BJ (cell line): ENCODE data around the gene UCK2. TPM values are rescaled to one million over a fixed set of nuclear protein-coding genes. Genes with fewer than 3 reads are reported as not detected.
"Not testable (repeated sequence)": the region's sequence is repeated elsewhere in the genome, so short reads cannot be mapped to it uniquely, and the experiment has no call there.

Experiments used
- CTCF ChIA-PET: fragments of 350-600 bp; formaldehyde crosslinking; extraction: SDS; loops from one replicate; lab custom pipeline; 2021; ENCODE audit warnings: antibody characterized with exemption, inconsistent platforms; lab: Yijun Ruan, JAX
- POLR2A ChIA-PET: fragments of 300-600 bp; sonication (Branson Sonifier 250); formaldehyde crosslinking; extraction: SDS; loops from one replicate; lab custom pipeline; 2021; ENCODE audit warnings: antibody characterized with exemption; lab: Charles Lee
- DNase-seq: peaks from one replicate; pipeline ENCODE4 v3.0.0-alpha.2; 2011; ENCODE audit warnings: low read depth
- H3K27me3 ChIP-seq: 2 replicates; pipeline ENCODE4 v1.6.0; 2011; ENCODE audit warnings: low read length; ENCODE audit not compliant: control insufficient read depth, insufficient read depth
- H3K36me3 ChIP-seq: 2 replicates; pipeline ENCODE4 v1.5.1; 2011; ENCODE audit warnings: low read length; ENCODE audit not compliant: control insufficient read depth, insufficient read depth
- H3K4me3 ChIP-seq: 2 replicates; pipeline ENCODE4 v1.5.1; 2011; ENCODE audit warnings: low read depth, mild to moderate bottlenecking, control low read depth, low read length
- CTCF ChIP-seq: IDR thresholded peaks from 2 replicates; pipeline ENCODE4 v1.5.1; 2011; ENCODE audit warnings: low read depth, mild to moderate bottlenecking, control low read depth, inconsistent platforms, low read length, moderate library complexity; ENCODE audit not compliant: insufficient read depth
- polyA plus RNA-seq: library from polyadenylated mRNA; depleted of rRNA; stranded (reverse); fragments of >200 nt; gene quantifications from 2 replicates; pipeline ENCODE4 v1.2.3, GENCODE V29; 2011

Gene UCK2
- polyA plus RNA-seq, 1 experiment = 57.7 TPM

- DNase-seq = no peak
- POLR2A ChIA-PET = no interaction called here
- CTCF ChIA-PET = interaction anchor here (0.7 kb wide), 1 partner anchor 1422 kb away, joined by 5 read pairs; no protein-coding TSS in a partner anchor
- no peak for TF ChIP-seq CTCF
- no peaks in the 10 kb centered on the region for H3K36me3 ChIP-seq
- no peaks in the 10 kb centered on the region for H3K27me3 ChIP-seq
- H3K4me3 ChIP-seq = no peak overlapping the region
Measured at GRCh38 chr1:165799387-165799786, 28.0 kb upstream of the UCK2 start.

DNA sequence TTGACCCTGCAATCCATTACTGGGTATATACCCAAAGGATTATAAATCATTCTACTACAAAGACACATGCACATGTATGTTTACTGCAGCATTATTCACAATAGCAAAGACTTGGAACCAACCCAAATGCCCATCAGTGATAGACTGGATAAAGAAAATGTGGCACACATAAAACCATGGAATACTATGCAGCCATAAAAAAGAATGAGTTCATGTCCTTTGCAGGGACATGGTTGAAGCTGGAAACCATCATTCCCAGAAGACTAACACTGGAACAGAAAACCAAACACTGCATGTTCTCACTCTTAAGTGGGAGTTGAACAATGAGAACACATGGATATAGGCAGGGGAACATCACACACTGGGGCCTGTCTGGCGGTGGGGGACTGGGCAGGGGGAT is 22.9 kb upstream of the UCK2 start:
- POLR2A ChIA-PET, H3K4me3 ChIP-seq, H3K27me3 ChIP-seq, CTCF ChIA-PET, DNase-seq, H3K36me3 ChIP-seq: not testable (repeated sequence)

GRCh38 chr1:165807613-165808012 is 19.8 kb upstream of the UCK2 start:
- H3K4me3 ChIP-seq = no peak overlapping the region
- no peaks in the 10 kb centered on the region for H3K36me3 ChIP-seq
- no peak for DNase-seq
- no peaks in the 10 kb centered on the region for H3K27me3 ChIP-seq
- POLR2A ChIA-PET = no interaction called here
- TF ChIP-seq CTCF = no peak
- CTCF ChIA-PET = no interaction called here

DNA sequence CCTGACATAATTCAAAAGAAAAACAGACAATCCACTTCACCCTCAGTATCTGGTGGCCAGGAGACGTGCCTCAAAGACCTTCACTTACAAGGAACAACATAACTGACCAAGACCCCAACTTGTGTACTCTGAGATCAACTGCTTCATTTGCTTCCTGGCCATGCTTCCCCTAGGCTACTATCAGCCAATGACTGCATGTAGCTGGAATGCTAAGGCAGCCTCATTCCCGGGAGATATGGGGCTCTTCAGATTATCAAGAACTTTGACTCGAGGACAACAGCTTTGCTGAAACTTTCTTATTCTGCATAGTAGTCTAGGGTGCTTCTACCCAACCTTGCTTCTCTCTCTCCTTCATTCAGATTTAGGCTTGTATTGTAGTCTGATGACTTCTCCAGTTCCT is 11.7 kb upstream of the UCK2 start:
- no peak for TF ChIP-seq CTCF
- Histone ChIP-seq H3K4me3 (no peak overlapping the region), H3K36me3 (no peaks in the 10 kb centered on the region), H3K27me3 (no peaks in the 10 kb centered on the region)
- no peak for DNase-seq
- CTCF ChIA-PET = no interaction called here
- POLR2A ChIA-PET = no interaction called here

GRCh38 chr1:165816157-165816556 is 11.3 kb upstream of the UCK2 start:
- Histone ChIP-seq H3K4me3 (no peak overlapping the region), H3K36me3 (no peaks in the 10 kb centered on the region), H3K27me3 (no peaks in the 10 kb centered on the region)
- CTCF ChIA-PET = interaction anchor here (1.4 kb wide), 1 partner anchor 9 kb away, joined by 3 read pairs; no protein-coding TSS in a partner anchor
- POLR2A ChIA-PET = no interaction called here
- no peak for DNase-seq
- TF ChIP-seq CTCF = no peak

DNA sequence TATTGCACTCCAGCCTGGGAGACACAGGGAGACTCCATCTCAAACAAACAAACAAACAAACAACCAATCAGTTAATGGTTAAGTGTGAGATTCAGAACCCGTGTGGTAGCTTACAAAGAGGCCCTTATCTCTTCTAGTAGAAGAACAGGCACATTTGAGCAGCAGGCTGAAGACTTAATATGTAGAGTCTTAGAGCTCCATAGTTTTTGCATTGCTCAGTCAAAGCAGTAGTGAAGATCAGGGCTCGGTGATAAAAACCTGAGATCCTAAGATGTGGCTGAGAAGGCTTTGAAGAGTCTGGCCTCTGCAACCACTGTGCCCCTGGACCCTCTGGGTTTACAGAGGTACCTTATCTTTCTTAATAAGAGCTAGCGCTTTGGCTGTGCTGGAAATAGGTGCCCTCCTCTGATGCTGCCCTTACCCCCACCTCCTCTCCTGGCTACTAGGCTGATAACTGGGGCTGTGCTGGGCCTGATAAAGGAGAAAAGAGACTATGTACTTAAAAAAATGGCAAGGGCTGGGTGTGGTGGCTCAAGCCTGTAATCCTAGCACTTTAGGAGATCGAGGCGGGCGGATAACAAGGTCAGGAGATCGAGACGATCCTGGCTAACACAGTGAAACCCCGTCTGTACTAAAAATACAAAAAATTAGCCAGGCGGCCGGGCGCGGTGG is 10.5 kb upstream of the UCK2 start:
- POLR2A ChIA-PET = no interaction called here

More for the DNA sequence above, 10.5 kb upstream of the UCK2 start:
- CTCF ChIA-PET = interaction anchor here (1.4 kb wide), 1 partner anchor 9 kb away, joined by 3 read pairs; no protein-coding TSS in a partner anchor
- DNase-seq = no peak
- Histone ChIP-seq H3K4me3 (no peak overlapping the region), H3K27me3 (no peaks in the 10 kb centered on the region), H3K36me3 (no peaks in the 10 kb centered on the region)
- TF ChIP-seq CTCF = no peak
